Measurements from ENCODE around the gene SOX15. TPM values are rescaled to one million over a fixed set of nuclear protein-coding genes. Genes with fewer than 3 reads are reported as not detected.

The SOX15 gene
- 0.33 TPM in 1 of 2 replicates, not detected in the other for total RNA-seq

GRCh38 chr17:7589891-7590691, at the start of gene SOX15:
Gene SOX15, minus strand, starts transcription at chr17:7590094. Its CDS starts 418 bp downstream, at chr17:7589676.

GRCh38 chr17:7629939-7630571, 40.2 kb upstream of the SOX15 start, which contains the start of gene SHBG:
Gene SHBG, plus strand, starts transcription at chr17:7630135. Its CDS starts 38 bp downstream, at chr17:7630173.

GRCh38 chr17:7627250-7628121, 37.6 kb upstream of the SOX15 start, which contains the start of gene SAT2:
Gene SAT2, minus strand, starts transcription at chr17:7627821. Its CDS starts 186 bp downstream, at chr17:7627635.

GRCh38 chr17:7614425-7615264, 24.8 kb upstream of the SOX15 start, which contains the start of gene FXR2:
Gene FXR2, minus strand, starts transcription at chr17:7614897. Its CDS starts 365 bp downstream, at chr17:7614532.

GRCh38 chr17:7583253-7584109, 6.4 kb downstream of the SOX15 start, which contains the start of gene MPDU1:
Gene MPDU1, plus strand, starts transcription at chr17:7583852. Its CDS starts 11 bp downstream, at chr17:7583863.

GRCh38 chr17:7579001-7579833, 10.7 kb downstream of the SOX15 start, which contains the start of gene CD68:
Gene CD68, plus strand, starts transcription at chr17:7579638. Its CDS starts 40 bp downstream, at chr17:7579678.

GRCh38 chr17:7561589-7562207, 28.2 kb downstream of the SOX15 start, which contains the start of gene SENP3:
Gene SENP3, plus strand, starts transcription at chr17:7561919. Its CDS starts 1,158 bp downstream, at chr17:7563077.

GRCh38 chr17:7558544-7559319, 31.2 kb downstream of the SOX15 start, which contains the start of gene TNFSF13:
Gene TNFSF13, plus strand, starts transcription at chr17:7558750. Its CDS starts 290 bp downstream, at chr17:7559040.

GRCh38 chr17:7548585-7549400, 41.1 kb downstream of the SOX15 start, which contains the start of gene TNFSF12:
Gene TNFSF12, plus strand, starts transcription at chr17:7549058. Its CDS starts 96 bp downstream, at chr17:7549154.

Small RNA genes lying within 50 kb of the gene (small RNA-seq; reads per million reads assigned to genes)
- gene CD68: not detected
- not detected for gene SNORA48
- not detected for gene SNORD10

Other genes with a start within 250 kb of the SOX15 start
- gene KCTD11, start 237.9 kb downstream of the SOX15 start, total RNA-seq: 2.6 and 3.6 TPM in 2 replicates
- not detected in 2 replicates for gene TMEM95, start 234.9 kb downstream of the SOX15 start, total RNA-seq
- gene TNK1, start 209.0 kb downstream of the SOX15 start, total RNA-seq: 0.38 and 0.65 TPM in 2 replicates
- 27.0 and 36.3 TPM in 2 replicates for gene PLSCR3, start 195.6 kb downstream of the SOX15 start, total RNA-seq
- 41.6 and 153 TPM in 2 replicates for gene TMEM256, start 186.0 kb downstream of the SOX15 start, total RNA-seq
- 4.6 and 5.2 TPM in 2 replicates for gene NLGN2, start 182.2 kb downstream of the SOX15 start, total RNA-seq
- not detected in 2 replicates for gene SPEM1, start 169.8 kb downstream of the SOX15 start, total RNA-seq
- not detected in 2 replicates for gene SPEM2, start 164.5 kb downstream of the SOX15 start, total RNA-seq
- not detected in 2 replicates for gene SPEM3, start 161.2 kb downstream of the SOX15 start, total RNA-seq
- gene TMEM102, start 154.7 kb downstream of the SOX15 start, total RNA-seq: 13.1 and 13.6 TPM in 2 replicates
- 0.38 and 0.65 TPM in 2 replicates for gene FGF11, start 150.6 kb downstream of the SOX15 start, total RNA-seq
- 5.5 and 5.9 TPM in 2 replicates for gene CHRNB1, start 145.0 kb downstream of the SOX15 start, total RNA-seq
- 26.4 and 32.3 TPM in 2 replicates for gene ZBTB4, start 110.5 kb downstream of the SOX15 start, total RNA-seq
- gene SLC35G6, start 108.6 kb downstream of the SOX15 start, total RNA-seq: not detected in 2 replicates
- gene POLR2A, start 105.7 kb downstream of the SOX15 start, total RNA-seq: 128 and 163 TPM in 2 replicates
- gene TNFSF12, start 41.0 kb downstream of the SOX15 start, total RNA-seq: 16.7 and 20.2 TPM in 2 replicates
- gene TNFSF13, start 31.3 kb downstream of the SOX15 start, total RNA-seq: 1.3 and 2.5 TPM in 2 replicates
- gene SENP3, start 28.2 kb downstream of the SOX15 start, total RNA-seq: 78.2 and 91.8 TPM in 2 replicates
- gene CD68, start 10.5 kb downstream of the SOX15 start, total RNA-seq: 5.5 and 7.5 TPM in 2 replicates
- gene MPDU1, start 6.2 kb downstream of the SOX15 start, total RNA-seq: 139 and 210 TPM in 2 replicates
- 35.9 and 44.5 TPM in 2 replicates for gene FXR2, start 24.8 kb upstream of the SOX15 start, total RNA-seq
- 18.3 and 25.2 TPM in 2 replicates for gene SAT2, start 37.7 kb upstream of the SOX15 start, total RNA-seq
- gene SHBG, start 40.0 kb upstream of the SOX15 start, total RNA-seq: 0.19 TPM in 1 of 2 replicates, not detected in the other
- gene ATP1B2, start 60.8 kb upstream of the SOX15 start, total RNA-seq: not detected in 2 replicates
- 144 and 156 TPM in 2 replicates for gene TP53, start 97.4 kb upstream of the SOX15 start, total RNA-seq
- gene WRAP53, start 98.4 kb upstream of the SOX15 start, total RNA-seq: 11.8 and 13.5 TPM in 2 replicates
- gene EFNB3, start 115.1 kb upstream of the SOX15 start, total RNA-seq: 1.1 and 1.6 TPM in 2 replicates
- gene DNAH2, start 127.7 kb upstream of the SOX15 start, total RNA-seq: under 0.01 and 0.10 TPM in 2 replicates
- gene KDM6B, start 244.1 kb upstream of the SOX15 start, total RNA-seq: 5.3 and 5.6 TPM in 2 replicates

Data from vein endothelial cell (primary cell).